H9 (cell line): ENCODE measurements around the gene GAPDH. TPM values are rescaled to one million over a fixed set of nuclear protein-coding genes. Genes with fewer than 3 reads are reported as not detected.

Experiments
- DNase-seq: peaks from one replicate; pipeline ENCODE4 v3.0.0-alpha.2; 2017
- H2AFZ ChIP-seq: one replicate; pipeline ENCODE4 v1.6.1; 2013; ENCODE audit warnings: mild to moderate bottlenecking, low read length, control low read depth, moderate library complexity
- H2AK5ac ChIP-seq: 2 replicates; pipeline ENCODE4 v1.6.1; 2013; ENCODE audit warnings: low read length, control low read depth, mixed read lengths; ENCODE audit not compliant: insufficient read length
- H2BK120ac ChIP-seq: one replicate; pipeline ENCODE4 v1.6.1; 2013; ENCODE audit warnings: low read depth, mild to moderate bottlenecking, low read length, control low read depth, inconsistent platforms; ENCODE audit not compliant: poor library complexity, severe bottlenecking
- H2BK12ac ChIP-seq: 2 replicates; pipeline ENCODE4 v1.6.1; 2013; ENCODE audit warnings: low read length, control low read depth, mixed read lengths, low read depth; ENCODE audit not compliant: insufficient read length
- H2BK15ac ChIP-seq: 2 replicates; pipeline ENCODE4 v1.6.1; 2013; ENCODE audit warnings: low read depth, low read length, control low read depth
- H2BK20ac ChIP-seq: one replicate; pipeline ENCODE4 v1.6.1; 2013; ENCODE audit warnings: low read depth, mild to moderate bottlenecking, low read length, control low read depth, inconsistent platforms; ENCODE audit not compliant: poor library complexity, severe bottlenecking
- H2BK5ac ChIP-seq: 2 replicates; pipeline ENCODE4 v1.6.1; 2013; ENCODE audit warnings: low read length, control low read depth, mixed read lengths; ENCODE audit not compliant: insufficient read length
- H3K14ac ChIP-seq: 2 replicates; pipeline ENCODE4 v1.6.1; 2013; ENCODE audit warnings: low read length, control low read depth; ENCODE audit not compliant: insufficient read depth
- H3K18ac ChIP-seq: 2 replicates; pipeline ENCODE4 v1.6.1; 2013; ENCODE audit warnings: low read depth, mild to moderate bottlenecking, mixed read lengths, low read length, control low read depth; ENCODE audit not compliant: insufficient read length
- H3K23ac ChIP-seq: 2 replicates; pipeline ENCODE4 v1.6.1; 2013; ENCODE audit warnings: low read length, control low read depth, mixed read lengths, low read depth; ENCODE audit not compliant: insufficient read length
- H3K23me2 ChIP-seq: 2 replicates; pipeline ENCODE4 v1.6.1; 2013; ENCODE audit warnings: low read depth, mild to moderate bottlenecking, mixed read lengths, low read length, control low read depth; ENCODE audit not compliant: insufficient read length, poor library complexity, severe bottlenecking
- H3K27ac ChIP-seq: 2 replicates; pipeline ENCODE4 v1.5.1; 2013; ENCODE audit warnings: low read length, control low read depth, mixed read lengths, low read depth; ENCODE audit not compliant: insufficient read length
- H3K27me3 ChIP-seq: 2 replicates; pipeline ENCODE4 v1.6.1; 2013; ENCODE audit warnings: low read length, control low read depth, inconsistent platforms; ENCODE audit not compliant: insufficient read depth
- H3K4ac ChIP-seq: 2 replicates; pipeline ENCODE4 v1.6.1; 2013; ENCODE audit warnings: low read depth, mild to moderate bottlenecking, control low read depth, inconsistent platforms, low read length, moderate library complexity
- H3K4me1 ChIP-seq: 2 replicates; pipeline ENCODE4 v1.6.1; 2013; ENCODE audit warnings: low read length, control low read depth, inconsistent platforms; ENCODE audit not compliant: insufficient read depth
- H3K4me2 ChIP-seq: 2 replicates; pipeline ENCODE4 v1.6.1; 2013; ENCODE audit warnings: low read length, control low read depth, mixed read lengths; ENCODE audit not compliant: insufficient read length, insufficient read depth
- H3K56ac ChIP-seq: 2 replicates; pipeline ENCODE4 v1.6.1; 2013; ENCODE audit warnings: low read depth, mild to moderate bottlenecking, mixed read lengths, low read length, control low read depth; ENCODE audit not compliant: insufficient read length
- H3K79me1 ChIP-seq: 2 replicates; pipeline ENCODE4 v1.6.1; 2013; ENCODE audit warnings: low read depth, mild to moderate bottlenecking, moderate library complexity, low read length, control low read depth, inconsistent platforms; ENCODE audit not compliant: insufficient read depth, poor library complexity, severe bottlenecking
- H3K79me2 ChIP-seq: 2 replicates; pipeline ENCODE4 v1.6.1; 2013; ENCODE audit warnings: low read length, control low read depth, inconsistent platforms; ENCODE audit not compliant: insufficient read depth
- H3K9ac ChIP-seq: 2 replicates; pipeline ENCODE4 v1.6.1; 2013; ENCODE audit warnings: low read length, control low read depth, mixed read lengths; ENCODE audit not compliant: insufficient read length; ENCODE audit errors: extremely low read depth
- H3K9me3 ChIP-seq: one replicate; pipeline ENCODE4 v1.6.1; 2013; ENCODE audit warnings: low read depth, low read length, inconsistent platforms; ENCODE audit not compliant: control insufficient read depth
- H3T11ph ChIP-seq: one replicate; pipeline ENCODE4 v1.6.1; 2013; ENCODE audit warnings: mild to moderate bottlenecking, low read length, control low read depth, inconsistent platforms
- H4K20me1 ChIP-seq: one replicate; pipeline ENCODE4 v1.6.1; 2013; ENCODE audit not compliant: control insufficient read depth, insufficient read length, insufficient read depth
- H4K5ac ChIP-seq: 2 replicates; pipeline ENCODE4 v1.6.1; 2013; ENCODE audit warnings: low read depth, mild to moderate bottlenecking, mixed read lengths, low read length, control low read depth; ENCODE audit not compliant: insufficient read length
- H4K8ac ChIP-seq: replicated peaks from 2 replicates; pipeline ENCODE4 v1.6.1; 2013; ENCODE audit warnings: low read length, control low read depth, mixed read lengths, low read depth; ENCODE audit not compliant: insufficient read length
- H4K91ac ChIP-seq: 2 replicates; pipeline ENCODE4 v1.6.1; 2013; ENCODE audit warnings: low read depth, mild to moderate bottlenecking, moderate library complexity, mixed read lengths, low read length, control low read depth; ENCODE audit not compliant: insufficient read length
- H3K27ac Mint-ChIP-seq, 3 experiments: 2 replicates in 2 of 3; 3 replicates in 1 of 3; pipeline ENCODE4 v1.8.0; 2020 to 2021; ENCODE audit warnings: mixed read lengths in 3 of 3, mild to moderate bottlenecking in 1 of 3, moderate library complexity in 1 of 3
- H3K27me3 Mint-ChIP-seq: 2 replicates; pipeline ENCODE4 v1.8.0; 2021; ENCODE audit warnings: low read depth, mild to moderate bottlenecking, moderate library complexity, mixed read lengths
- H3K36me3 Mint-ChIP-seq, 3 experiments: 2 replicates in 2 of 3; 3 replicates in 1 of 3; pipeline ENCODE4 v1.8.0; 2020 to 2021; ENCODE audit warnings: low read depth in 3 of 3, mixed read lengths in 3 of 3; ENCODE audit not compliant: insufficient read depth in 1 of 3
- H3K4me1 Mint-ChIP-seq, 2 experiments: 2 replicates each; pipeline ENCODE4 v1.8.0; 2020; ENCODE audit warnings: mixed read lengths in 2 of 2
- H3K4me3 Mint-ChIP-seq, 2 experiments: 2 replicates in 1 of 2; 3 replicates in 1 of 2; pipeline ENCODE4 v1.8.0; 2020 to 2021; ENCODE audit warnings: mild to moderate bottlenecking in 2 of 2, mixed read lengths in 2 of 2, moderate library complexity in 1 of 2
- H3K9me3 Mint-ChIP-seq, 2 experiments: 2 replicates in 1 of 2; 3 replicates in 1 of 2; pipeline ENCODE4 v1.8.0; 2020; ENCODE audit warnings: mild to moderate bottlenecking in 2 of 2, mixed read lengths in 2 of 2, moderate library complexity in 1 of 2
- WGBS: extraction: QIAGEN DNeasy Blood & Tissue Kit; methylation state at CpG from one replicate; pipeline ENCODE4 v1.1.7; 2013; ENCODE audit warnings: missing lambda C conversion rate, low lambda C conversion rate, mixed read lengths; ENCODE audit not compliant: insufficient read length; ENCODE audit errors: extremely low coverage; 5-methylcytosine and 5-hydroxymethylcytosine counted together
- total RNA-seq: library from RNA; stranded (reverse); gene quantifications from 2 replicates; pipeline ENCODE4 v1.2.1, GENCODE V29; 2021
- TF ChIP-seq, protein P1 (sequence below): fragments of 200-600 bp; sonication (generic); conservative IDR thresholded peaks from 3 replicates; pipeline ENCODE4 v1.8.0; 2021; ENCODE audit warnings: antibody characterized with exemption, mild to moderate bottlenecking

The GAPDH gene
- total RNA-seq, 1 experiment from 2014 or later = 4,581 TPM

DNA sequence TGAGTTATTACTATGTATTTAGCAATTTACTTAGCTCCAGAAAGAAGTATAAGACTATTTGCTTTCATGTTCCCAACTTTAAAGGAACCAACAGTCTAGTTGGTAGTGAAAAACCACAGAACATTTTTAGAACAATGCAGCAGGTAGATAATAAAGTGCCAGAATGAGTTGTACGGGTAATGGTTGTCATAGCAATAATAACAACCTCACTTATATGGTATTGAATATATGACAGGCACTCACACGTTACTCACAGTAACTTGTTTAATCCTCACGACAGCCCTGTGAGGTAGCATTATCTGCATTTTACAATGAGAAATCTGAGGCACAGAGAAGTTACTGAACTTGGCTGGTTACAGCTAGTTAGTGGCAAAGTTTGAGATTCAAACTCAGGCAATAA, 10.6 kb upstream of the GAPDH start:
- peaks cover 0 to 3% of the 10 kb centered on the region in 2 experiments; a peak in 1 of 4 replicates for H3K4me1 Mint-ChIP-seq
- DNase-seq = no peak
- H3K27ac Mint-ChIP-seq = peak overlapping the region in 1 of 3 experiments; percentile 52; a peak in 2 of 7 replicates
- no peaks in the 10 kb centered on the region for H3K4me1 ChIP-seq
- no peaks in the 10 kb centered on the region for H3K27me3 ChIP-seq
- no peaks in the 10 kb centered on the region for H3K9me3 Mint-ChIP-seq
- no peaks in the 10 kb centered on the region for H3K79me2 ChIP-seq
- no peaks in the 10 kb centered on the region for H3K79me1 ChIP-seq
- no peak overlapping the region for H2BK120ac ChIP-seq
- H2BK15ac ChIP-seq = no peak overlapping the region
- no peak overlapping the region for H3K18ac ChIP-seq
- TF ChIP-seq, protein P1, sequence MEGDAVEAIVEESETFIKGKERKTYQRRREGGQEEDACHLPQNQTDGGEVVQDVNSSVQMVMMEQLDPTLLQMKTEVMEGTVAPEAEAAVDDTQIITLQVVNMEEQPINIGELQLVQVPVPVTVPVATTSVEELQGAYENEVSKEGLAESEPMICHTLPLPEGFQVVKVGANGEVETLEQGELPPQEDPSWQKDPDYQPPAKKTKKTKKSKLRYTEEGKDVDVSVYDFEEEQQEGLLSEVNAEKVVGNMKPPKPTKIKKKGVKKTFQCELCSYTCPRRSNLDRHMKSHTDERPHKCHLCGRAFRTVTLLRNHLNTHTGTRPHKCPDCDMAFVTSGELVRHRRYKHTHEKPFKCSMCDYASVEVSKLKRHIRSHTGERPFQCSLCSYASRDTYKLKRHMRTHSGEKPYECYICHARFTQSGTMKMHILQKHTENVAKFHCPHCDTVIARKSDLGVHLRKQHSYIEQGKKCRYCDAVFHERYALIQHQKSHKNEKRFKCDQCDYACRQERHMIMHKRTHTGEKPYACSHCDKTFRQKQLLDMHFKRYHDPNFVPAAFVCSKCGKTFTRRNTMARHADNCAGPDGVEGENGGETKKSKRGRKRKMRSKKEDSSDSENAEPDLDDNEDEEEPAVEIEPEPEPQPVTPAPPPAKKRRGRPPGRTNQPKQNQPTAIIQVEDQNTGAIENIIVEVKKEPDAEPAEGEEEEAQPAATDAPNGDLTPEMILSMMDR = no peak
- no peak overlapping the region for H2BK5ac ChIP-seq
- no CpG with 5 or more reads among the region's 3 CpGs for WGBS
- H3K9ac ChIP-seq = no peak overlapping the region
- H2AFZ ChIP-seq = no peak overlapping the region
- no peak overlapping the region for H3K27ac ChIP-seq
- H2AK5ac ChIP-seq = no peak overlapping the region
- no peaks in the 10 kb centered on the region for H4K20me1 ChIP-seq
- H3K4ac ChIP-seq = no peak overlapping the region
- H4K8ac ChIP-seq = no peak overlapping the region
- no peak overlapping the region for H3K14ac ChIP-seq
- no peak overlapping the region for H3K56ac ChIP-seq
- H3K36me3 Mint-ChIP-seq = peaks cover 54 to 94% (median 92%) of the 10 kb centered on the region in 3 experiments; a peak in 6 of 7 replicates
- H3K9me3 ChIP-seq = no peaks in the 10 kb centered on the region
- H3K23me2 ChIP-seq = no peaks in the 10 kb centered on the region
- no peaks in the 10 kb centered on the region for H3K27me3 Mint-ChIP-seq
- no peak overlapping the region for H4K91ac ChIP-seq
- no peak overlapping the region for H3T11ph ChIP-seq
- no peak overlapping the region for H4K5ac ChIP-seq
- no peak overlapping the region for H2BK12ac ChIP-seq
- no peak overlapping the region for H3K4me2 ChIP-seq
- no peak overlapping the region for H3K23ac ChIP-seq
- H3K4me3 Mint-ChIP-seq = no peak overlapping the region
- H2BK20ac ChIP-seq = no peak overlapping the region
